Upper lobe of right lung (tissue), 1 donor: ENCODE results near the gene C10orf71. TPM values are rescaled to one million over a fixed set of nuclear protein-coding genes. Genes with fewer than 3 reads are reported as not detected.

Source experiments
- ATAC-seq: fragments of 200-7000 bp; cut with Tn5 transposase; one replicate; pipeline ENCODE4 v1.9.1; 2020; ENCODE audit warnings: mild to moderate bottlenecking, moderate library complexity
- DNase-seq: peaks from one replicate; pipeline ENCODE4 v3.0.0-alpha.2; 2020
- H3K27ac ChIP-seq: fragments of 200-600 bp; one replicate; pipeline ENCODE4 v1.8.0; 2022
- H3K27me3 ChIP-seq: fragments of 200-600 bp; one replicate; pipeline ENCODE4 v1.8.0; 2022; ENCODE audit warnings: mild to moderate bottlenecking
- H3K36me3 ChIP-seq: fragments of 200-600 bp; one replicate; pipeline ENCODE4 v1.8.0; 2022
- H3K4me1 ChIP-seq: fragments of 200-600 bp; one replicate; pipeline ENCODE4 v1.8.0; 2022
- H3K4me3 ChIP-seq: fragments of 200-600 bp; one replicate; pipeline ENCODE4 v1.8.0; 2022; ENCODE audit warnings: mild to moderate bottlenecking
- H3K9me3 ChIP-seq: fragments of 200-600 bp; one replicate; pipeline ENCODE4 v1.8.0; 2022
- CTCF ChIP-seq: fragments of 200-600 bp; IDR thresholded peaks from one replicate; pipeline ENCODE4 v1.8.0; 2022; ENCODE audit warnings: antibody characterized with exemption
- intact Hi-C: fragments of 100-400 bp; cut with DNase I; formaldehyde crosslinking; loops from one replicate; pipeline ENCODE4 v1.11.0; 2022
- total RNA-seq: library from RNA; stranded (reverse); fragmentation: NEBNext Ultra II Directional; extraction: Animal tissue kit (Norgen Biotek cat#: 25700); gene quantifications from one replicate; pipeline ENCODE4 v1.2.1, GENCODE V29; 2021
- donor health status: DM: no; HTN: yes; CAD: no; lungs with severe emphysema.

Gene C10orf71
- total RNA-seq, 1 donor from 2014 or later: not detected

DNA sequence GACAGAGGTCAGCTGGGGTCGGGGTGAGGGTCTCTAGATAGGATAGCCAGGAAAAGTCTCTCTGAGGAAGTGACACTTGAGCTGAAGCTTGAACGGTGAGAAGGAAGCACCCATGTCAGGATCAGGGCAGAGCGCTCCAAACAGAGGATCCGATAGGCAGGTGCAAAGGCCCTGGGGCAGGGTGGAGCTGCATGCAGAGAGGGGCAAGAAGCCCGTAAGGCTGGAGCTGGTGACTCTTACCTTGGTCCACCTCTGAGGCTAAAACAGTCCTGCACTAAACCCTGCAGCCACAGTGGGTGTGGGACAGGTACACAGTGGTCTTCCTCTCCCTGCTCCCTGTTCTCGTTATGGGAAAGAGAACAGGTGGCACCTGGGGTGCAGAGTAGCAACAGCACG lies 5.8 kb upstream of the C10orf71 start:
- Histone ChIP-seq H3K9me3 (no peaks in the 10 kb centered on the region), H3K36me3 (no peaks in the 10 kb centered on the region), H3K4me1 (peaks cover 3% of the 10 kb centered on the region), H3K27ac (no peak overlapping the region), H3K4me3 (no peak overlapping the region), H3K27me3 (no peaks in the 10 kb centered on the region)
- DNase-seq (no peak), ATAC-seq (no peak)
- TF ChIP-seq CTCF: no peak
- intact Hi-C loops: no loop called here

DNA sequence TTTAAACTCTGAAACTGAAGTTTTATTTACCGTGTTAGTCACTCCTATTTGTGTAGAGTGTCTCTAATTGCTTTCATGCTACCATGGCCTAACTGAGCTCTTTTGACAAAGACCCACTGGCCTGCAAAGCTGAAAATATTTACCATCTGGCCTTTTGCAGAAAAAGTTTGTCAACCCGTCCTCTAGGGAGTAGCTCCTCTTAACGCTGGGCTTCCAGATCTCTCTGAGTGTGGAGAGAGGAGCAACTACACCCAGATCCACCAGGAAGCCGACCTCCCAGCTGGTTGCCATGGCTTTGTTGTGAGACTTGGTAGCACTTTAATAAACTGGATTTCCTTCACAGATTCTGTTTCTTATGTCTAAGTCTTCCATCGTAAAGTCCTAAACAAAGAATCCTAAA lies 4.2 kb upstream of the C10orf71 start:
- TF ChIP-seq CTCF: no peak
- Histone ChIP-seq H3K36me3 (no peaks in the 10 kb centered on the region), H3K4me1 (peaks cover 6% of the 10 kb centered on the region), H3K9me3 (no peaks in the 10 kb centered on the region), H3K27me3 (no peaks in the 10 kb centered on the region), H3K27ac (no peak overlapping the region), H3K4me3 (no peak overlapping the region)
- DNase-seq: no peak
- intact Hi-C loops: no loop called here
- ATAC-seq: no peak

- Histone ChIP-seq H3K27ac (no peak overlapping the region), H3K9me3 (no peaks in the 10 kb centered on the region), H3K4me1 (peaks cover 6% of the 10 kb centered on the region), H3K36me3 (no peaks in the 10 kb centered on the region), H3K4me3 (no peak overlapping the region), H3K27me3 (no peaks in the 10 kb centered on the region)
- ATAC-seq: no peak
- no peak for DNase-seq
- TF ChIP-seq CTCF: no peak
- intact Hi-C loops: no loop called here
These were observed 3.7 kb upstream of the C10orf71 start for GRCh38 chr10:49295297-49295696.

GRCh38 chr10:49296382-49296781 lies 2.6 kb upstream of the C10orf71 start:
- no peaks in the 10 kb centered on the region for H3K27me3 ChIP-seq
- H3K9me3 ChIP-seq: no peaks in the 10 kb centered on the region
- intact Hi-C loops: no loop called here
- peaks cover 6% of the 10 kb centered on the region for H3K4me1 ChIP-seq
- no peak overlapping the region for H3K4me3 ChIP-seq
- DNase-seq: no peak
- no peak overlapping the region for H3K27ac ChIP-seq
- no peaks in the 10 kb centered on the region for H3K36me3 ChIP-seq
- ATAC-seq: no peak
- no peak for TF ChIP-seq CTCF

DNA sequence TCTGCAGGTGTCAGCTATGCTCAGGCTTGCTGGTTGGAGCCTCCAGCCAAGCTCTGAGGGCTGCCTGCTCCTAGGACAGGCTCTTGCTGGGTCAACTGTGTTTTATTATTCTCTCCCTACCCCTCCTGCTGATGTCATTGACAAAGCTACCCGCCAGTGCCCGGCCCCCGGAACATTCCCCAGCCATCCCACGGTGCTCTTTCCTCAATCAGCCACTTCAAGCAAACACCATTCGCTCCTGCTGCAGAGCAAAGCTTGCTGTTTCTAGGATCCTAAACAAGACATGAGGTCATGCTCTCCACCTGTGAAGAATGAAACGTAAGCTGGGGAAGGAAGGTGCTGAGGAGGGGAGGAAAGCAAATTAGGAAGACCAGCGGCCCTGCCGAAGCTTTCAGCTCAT lies 2.1 kb upstream of the C10orf71 start:
- ATAC-seq: no peak
- DNase-seq: no peak
- TF ChIP-seq CTCF: no peak
- intact Hi-C loops: no loop called here
- no peaks in the 10 kb centered on the region for H3K36me3 ChIP-seq
- H3K4me1 ChIP-seq: peaks cover 6% of the 10 kb centered on the region
- H3K4me3 ChIP-seq: no peak overlapping the region
- H3K9me3 ChIP-seq: no peaks in the 10 kb centered on the region
- H3K27me3 ChIP-seq: no peaks in the 10 kb centered on the region
- H3K27ac ChIP-seq: no peak overlapping the region
